Measurements from ENCODE around the gene ZFP36.

The ZFP36 gene

GRCh38 chr19:39405958-39406655, 540 bp upstream of the ZFP36 start:
- DNase-seq (ENCODE audit: low read depth), result peak; percentile 77

GRCh38 chr19:39407410-39407659, 688 bp downstream of the ZFP36 start:
- DNase-seq (ENCODE audit: low read depth), result no peak

- peak; percentile 73 for DNase-seq (ENCODE audit: low read depth)
These were observed 1.2 kb downstream of the ZFP36 start for GRCh38 chr19:39407660-39408391.

GRCh38 chr19:39408392-39409207, 2.0 kb downstream of the ZFP36 start:
- no peak for DNase-seq (ENCODE audit: low read depth)

- peak; percentile 68 for DNase-seq (ENCODE audit: low read depth)
These were observed 2.8 kb downstream of the ZFP36 start for GRCh38 chr19:39409208-39410016.

GRCh38 chr19:39410017-39410830, 3.6 kb downstream of the ZFP36 start:
- peak; percentile 56 for DNase-seq (ENCODE audit: low read depth)

- DNase-seq (ENCODE audit: low read depth), result no peak
These were observed 4.1 kb downstream of the ZFP36 start for GRCh38 chr19:39410831-39411080.

GRCh38 chr19:39411081-39411831, 4.6 kb downstream of the ZFP36 start:
- DNase-seq (ENCODE audit: low read depth), result no peak

GRCh38 chr19:39411832-39412099, 5.1 kb downstream of the ZFP36 start:
- DNase-seq (ENCODE audit: low read depth), result peak; percentile 76

- peak; percentile 92 for DNase-seq (ENCODE audit: low read depth)
These were observed 5.6 kb downstream of the ZFP36 start, which contains the start of gene PLEKHG2 for GRCh38 chr19:39412100-39412866. PLEKHG2 (plus strand) TSS chr19:39412669; CDS start chr19:39414087, 1,418 bp downstream.

- DNase-seq (ENCODE audit: low read depth), result no peak
These were observed 6.2 kb downstream of the ZFP36 start for GRCh38 chr19:39412867-39413271.

GRCh38 chr19:39413272-39413910, 6.7 kb downstream of the ZFP36 start:
- DNase-seq (ENCODE audit: low read depth), result no peak

- DNase-seq (ENCODE audit: low read depth), result no peak
These were observed 7.4 kb downstream of the ZFP36 start for GRCh38 chr19:39413911-39414608.

GRCh38 chr19:39415111-39416046, 8.7 kb downstream of the ZFP36 start:
- no peak for DNase-seq (ENCODE audit: low read depth)

- DNase-seq (ENCODE audit: low read depth), result no peak
These were observed 9.8 kb downstream of the ZFP36 start for GRCh38 chr19:39416152-39417120.

GRCh38 chr19:39417463-39418181, 11.0 kb downstream of the ZFP36 start:
- DNase-seq (ENCODE audit: low read depth), result no peak
